Ovary (tissue), 9 donors: Measurements from ENCODE around the gene TSPOAP1. TPM values are rescaled to one million over a fixed set of nuclear protein-coding genes. Genes with fewer than 3 reads are reported as not detected.

Experiments
- DNase-seq, 5 donors: peaks; one replicate each; pipeline ENCODE4 v3.0.0-alpha.2; 2019 to 2020
- H3K27ac ChIP-seq, 2 donors: fragments of 200-600 bp; one replicate each; pipeline versions ENCODE4 v1.5.1 to v1.8.0; 2019 to 2022
- H3K27me3 ChIP-seq: fragments of 200-600 bp; one replicate; pipeline ENCODE4 v1.8.0; 2022
- H3K36me3 ChIP-seq: fragments of 200-600 bp; sonication (generic); one replicate; pipeline ENCODE4 v1.5.1; 2019
- H3K4me1 ChIP-seq: one replicate; pipeline ENCODE4 v1.8.1; 2013; ENCODE audit warnings: mild to moderate bottlenecking, moderate library complexity; ENCODE audit not compliant: insufficient read depth
- H3K4me3 ChIP-seq: fragments of 200-600 bp; sonication (generic); one replicate; pipeline ENCODE4 v1.5.1; 2017
- H3K9me3 ChIP-seq, 2 donors: fragments of 200-600 bp in 1 of 2; sonication (generic) in 1 of 2; one replicate each; pipeline versions ENCODE4 v1.5.1 to v1.8.1; 2013 to 2019; ENCODE audit warnings: mild to moderate bottlenecking in 1 of 2, moderate library complexity in 1 of 2
- EP300 ChIP-seq: sonication (generic); formaldehyde crosslinking; IDR thresholded peaks from one replicate; pipeline ENCODE4 v1.6.1; 2017; ENCODE audit warnings: antibody characterized with exemption
- POLR2A ChIP-seq: fragments of 450-650 bp; IDR thresholded peaks from one replicate; pipeline ENCODE4 v1.6.1; 2017; ENCODE audit warnings: antibody characterized with exemption, mild to moderate bottlenecking, moderate library complexity
- WGBS, 3 donors: extraction: QIAGEN DNeasy Blood & Tissue Kit in 1 of 3; methylation state at CpG; one replicate each; pipeline versions ENCODE4 v1.1.5 to v1.1.7; 2013 to 2017; 5-methylcytosine and 5-hydroxymethylcytosine counted together
- intact Hi-C, 4 donors: fragments of 100-400 bp; cut with DNase I; formaldehyde crosslinking; loops; one replicate each; pipeline versions ENCODE4 v1.11.0 to v1.15.1; 2022 to 2023
- polyA plus RNA-seq, 2 donors: library from polyadenylated mRNA; stranded (reverse); fragments of 200-250 nt in 1 of 2; fragments of 350-450 nt in 1 of 2; fragmentation: Illumina TruSeq in 1 of 2; extraction: RNeasy Lipid Tissue Mini Kit (QIAGEN cat#74804) in 1 of 2; gene quantifications; one replicate each; pipeline ENCODE4 v1.2.3, GENCODE V29; 2013 to 2014
- total RNA-seq, 7 donors: library from RNA; depleted of rRNA in 2 of 7; stranded (reverse); fragments of >200 nt in 2 of 7; fragmentation: NEBNext Ultra II Directional in 3 of 7; extraction: Animal tissue kit (Norgen Biotek cat#: 25700) in 3 of 7; gene quantifications; one replicate each; pipeline versions ENCODE4 v1.1.0 to v1.2.4, GENCODE V29; 2016 to 2023
- TF ChIP-seq, protein P1 (sequence below), 3 donors: fragments of 450-650 bp in 2 of 3; fragments of 200-600 bp in 1 of 3; IDR thresholded peaks; one replicate each; pipeline versions ENCODE4 v1.5.1 to v1.8.0; 2016 to 2022; ENCODE audit warnings: antibody characterized with exemption in 3 of 3, mild to moderate bottlenecking in 1 of 3
- donor health status: DM: no; HTN: no; CAD: no; lungs with moderate emphysema.
- donor health status: DM: no; HTN: no; CAD: no.
- donor health status: Bipolar disorder and iron deficiency.
- donor health status: DM: yes; HTN: yes; CAD: no.
- donor health status: DM: no; HTN: no; CAD: no.
- donor health status: DM: yes; HTN: yes; CAD: no.

TSPOAP1 gene
- total and polyA plus RNA-seq, 9 donors = 8.3 to 49.1 (median 37.5) TPM

DNA sequence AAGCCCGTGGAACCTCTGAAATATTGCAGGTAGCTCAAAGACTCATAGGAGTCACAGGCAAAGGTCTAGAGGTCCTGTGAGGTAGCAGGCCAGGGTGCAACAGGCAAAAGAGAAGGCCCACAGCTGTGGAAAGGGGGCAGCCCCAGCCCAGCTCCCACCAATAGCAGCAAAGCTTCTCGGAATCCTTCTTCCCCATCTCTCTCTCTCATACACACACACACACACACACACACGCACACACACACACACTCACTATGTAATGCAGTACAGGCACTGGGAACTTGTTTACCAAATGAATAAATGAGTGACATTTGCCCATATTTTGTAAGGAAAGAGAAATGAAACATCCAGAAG, 40.2 kb upstream of the TSPOAP1 start:
- intact Hi-C loops = no loop called here
- Histone ChIP-seq H3K27me3 (no peaks in the 10 kb centered on the region), H3K36me3 (no peaks in the 10 kb centered on the region), H3K4me3 (no peak overlapping the region), H3K9me3 (no peaks in the 10 kb centered on the region), H3K4me1 (no peaks in the 10 kb centered on the region), H3K27ac (no peak overlapping the region)
- no peak for DNase-seq
- TF ChIP-seq, protein P1, sequence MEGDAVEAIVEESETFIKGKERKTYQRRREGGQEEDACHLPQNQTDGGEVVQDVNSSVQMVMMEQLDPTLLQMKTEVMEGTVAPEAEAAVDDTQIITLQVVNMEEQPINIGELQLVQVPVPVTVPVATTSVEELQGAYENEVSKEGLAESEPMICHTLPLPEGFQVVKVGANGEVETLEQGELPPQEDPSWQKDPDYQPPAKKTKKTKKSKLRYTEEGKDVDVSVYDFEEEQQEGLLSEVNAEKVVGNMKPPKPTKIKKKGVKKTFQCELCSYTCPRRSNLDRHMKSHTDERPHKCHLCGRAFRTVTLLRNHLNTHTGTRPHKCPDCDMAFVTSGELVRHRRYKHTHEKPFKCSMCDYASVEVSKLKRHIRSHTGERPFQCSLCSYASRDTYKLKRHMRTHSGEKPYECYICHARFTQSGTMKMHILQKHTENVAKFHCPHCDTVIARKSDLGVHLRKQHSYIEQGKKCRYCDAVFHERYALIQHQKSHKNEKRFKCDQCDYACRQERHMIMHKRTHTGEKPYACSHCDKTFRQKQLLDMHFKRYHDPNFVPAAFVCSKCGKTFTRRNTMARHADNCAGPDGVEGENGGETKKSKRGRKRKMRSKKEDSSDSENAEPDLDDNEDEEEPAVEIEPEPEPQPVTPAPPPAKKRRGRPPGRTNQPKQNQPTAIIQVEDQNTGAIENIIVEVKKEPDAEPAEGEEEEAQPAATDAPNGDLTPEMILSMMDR (IDR thresholded peaks at IDR 0.05) = no peak
- no peak for TF ChIP-seq EP300
- TF ChIP-seq POLR2A = no peak
- WGBS, 3 donors = 54 to 63% (median 56%) methylated on average over 3 of the region's 3 CpGs

DNA sequence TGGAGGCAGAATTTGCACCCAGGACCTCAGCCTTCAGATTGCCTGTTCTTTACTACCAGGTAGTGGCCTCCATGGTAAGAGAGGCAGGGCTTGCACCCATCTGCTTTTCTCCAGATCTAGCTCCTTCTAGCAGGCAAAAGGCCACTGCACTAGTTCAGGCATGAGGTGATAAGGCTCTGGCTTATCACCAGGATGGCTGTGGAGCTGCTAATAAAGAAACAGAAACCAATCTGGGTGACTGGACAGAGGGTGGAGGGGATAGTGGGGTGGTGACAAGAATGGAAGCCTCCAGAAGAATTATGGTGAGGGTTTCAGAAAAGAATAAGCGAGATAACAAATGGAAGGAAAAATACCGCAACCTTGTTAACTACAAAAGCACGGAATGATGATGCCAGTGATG, 38.9 kb upstream of the TSPOAP1 start:
- intact Hi-C loops = no loop called here
- DNase-seq = no peak
- Histone ChIP-seq H3K4me1 (no peaks in the 10 kb centered on the region), H3K27ac (no peak overlapping the region), H3K36me3 (no peaks in the 10 kb centered on the region), H3K9me3 (no peaks in the 10 kb centered on the region), H3K27me3 (no peaks in the 10 kb centered on the region), H3K4me3 (no peak overlapping the region)
- TF ChIP-seq POLR2A (no peak), EP300 (no peak)
- TF ChIP-seq, protein P1 (IDR thresholded peaks at IDR 0.05) = no peak
- 88 to 90% (median 89%) methylated on average over 3 of the region's 3 CpGs for WGBS, 3 donors

DNA sequence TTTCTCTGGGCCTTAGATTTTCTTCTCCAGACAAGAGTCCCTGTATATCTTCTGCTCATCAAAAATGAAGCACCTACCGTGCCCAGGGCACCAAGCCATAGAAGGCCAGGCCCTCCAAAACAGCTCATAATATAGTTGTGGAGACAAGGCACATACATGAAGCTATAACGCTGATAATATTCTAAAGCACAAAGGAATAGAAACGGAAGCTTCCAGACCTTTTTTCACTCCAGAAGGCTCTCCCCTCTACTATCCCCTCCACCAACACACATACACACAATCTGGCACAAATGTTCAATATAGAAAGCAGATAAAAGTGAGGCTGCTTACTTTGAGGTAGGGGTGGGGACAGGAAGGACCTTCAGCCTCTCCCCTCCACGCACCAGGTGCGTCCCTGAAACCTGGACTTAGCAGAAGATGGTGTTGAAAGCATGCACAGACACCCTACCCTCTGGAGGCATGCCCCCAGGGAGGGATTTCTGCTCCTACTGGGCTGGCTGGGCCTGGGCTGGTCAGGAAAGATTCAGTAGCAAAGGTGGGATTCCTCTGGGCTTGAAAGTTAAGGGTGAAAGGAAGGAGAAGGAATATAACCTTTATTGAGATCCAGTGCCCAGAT, 37.5 kb upstream of the TSPOAP1 start:
- Histone ChIP-seq H3K9me3 (no peaks in the 10 kb centered on the region), H3K27me3 (no peaks in the 10 kb centered on the region), H3K27ac (no peak overlapping the region), H3K4me1 (no peaks in the 10 kb centered on the region), H3K4me3 (no peak overlapping the region), H3K36me3 (no peaks in the 10 kb centered on the region)
- intact Hi-C loops = no loop called here
- DNase-seq = no peak
- 67 to 70% (median 68%) methylated on average over 5 of the region's 5 CpGs for WGBS, 3 donors
- TF ChIP-seq POLR2A (no peak), EP300 (no peak)
- TF ChIP-seq, protein P1 (IDR thresholded peaks at IDR 0.05) = no peak

DNA sequence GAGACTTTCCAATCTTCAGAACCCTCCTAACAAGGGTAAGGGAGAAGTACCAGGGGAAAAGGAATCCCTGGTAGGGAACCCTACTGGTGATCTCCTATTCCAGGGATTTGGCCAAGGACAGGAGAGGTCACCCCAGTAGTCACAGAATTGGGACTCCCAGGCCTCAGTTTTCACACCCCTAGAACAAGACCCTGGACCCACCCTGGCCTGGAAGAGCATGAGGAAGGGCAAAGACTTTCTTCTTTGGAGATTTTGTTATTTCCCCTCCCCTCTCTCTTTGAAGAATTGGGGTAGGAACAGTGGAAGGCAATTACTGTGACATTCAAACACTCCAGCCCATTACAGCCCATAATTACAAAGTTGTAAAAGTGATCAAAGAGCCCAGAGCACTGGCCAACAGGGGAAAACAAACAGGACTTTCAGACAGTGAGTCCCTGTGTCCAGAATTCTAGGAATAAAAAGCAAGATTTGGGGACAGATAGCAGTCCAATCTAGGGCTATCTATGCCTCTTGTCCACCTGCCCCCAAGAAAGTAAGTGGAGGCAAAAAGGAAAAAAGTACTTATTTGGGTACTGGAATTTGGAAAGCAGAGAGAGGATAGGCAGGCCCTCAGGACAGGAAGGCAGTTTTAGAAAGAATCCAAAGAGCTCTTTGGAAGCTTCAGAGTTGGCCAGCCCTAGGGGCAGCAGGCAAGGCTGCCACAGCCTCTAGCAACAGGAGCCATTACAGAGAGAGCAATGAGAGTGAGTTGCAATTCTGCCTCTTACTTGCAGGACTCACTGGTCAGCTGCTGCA, 36.8 kb upstream of the TSPOAP1 start:
- no peak overlapping the region for H3K27ac ChIP-seq
- DNase-seq = no peak
- intact Hi-C loops = no loop called here
- no peaks in the 10 kb centered on the region for H3K27me3 ChIP-seq
- H3K4me3 ChIP-seq = no peak overlapping the region
- H3K36me3 ChIP-seq = no peaks in the 10 kb centered on the region
- no peaks in the 10 kb centered on the region for H3K9me3 ChIP-seq
- no peaks in the 10 kb centered on the region for H3K4me1 ChIP-seq
- TF ChIP-seq, protein P1 (IDR thresholded peaks at IDR 0.05) = no peak
- no peak for TF ChIP-seq POLR2A
- TF ChIP-seq EP300 = no peak
